GM12891 (cell line): ENCODE results near the gene NECTIN4.

Experiments used
- POLR2A ChIP-seq: IDR thresholded peaks from 2 replicates; pipeline ENCODE4 v1.6.1; 2011; ENCODE audit warnings: low read depth, low read length, control low read depth
- POLR2AphosphoS5 ChIP-seq: IDR thresholded peaks from 2 replicates; pipeline ENCODE4 v1.6.1; 2011; ENCODE audit warnings: low read depth, low read length, control low read depth
- POU2F2 ChIP-seq: IDR thresholded peaks from 2 replicates; pipeline ENCODE4 v1.6.1; 2011; ENCODE audit warnings: low read depth, mild to moderate bottlenecking, control low read depth, low read length, moderate library complexity
- SPI1 ChIP-seq: IDR thresholded peaks from 2 replicates; pipeline ENCODE4 v1.6.1; 2011; ENCODE audit warnings: low read depth, low read length, control low read depth
- TAF1 ChIP-seq: IDR thresholded peaks from 2 replicates; pipeline ENCODE4 v1.6.1; 2011; ENCODE audit warnings: low read depth, low read length, control low read depth

- TF ChIP-seq POLR2A (no peak), TAF1 (no peak), POLR2AphosphoS5 (no peak), POU2F2 (no peak), SPI1 (no peak)
These were observed 9.8 kb downstream of the NECTIN4 start for GRCh38 chr1:161079436-161080110.
